Brain microvascular endothelial cell (primary cell): ENCODE measurements around the gene GRID2.
"Not testable (repeated sequence)": the region's sequence is repeated elsewhere in the genome, so short reads cannot be mapped to it uniquely, and the experiment has no call there.

Source experiments
- DNase-seq: peaks from one replicate; pipeline ENCODE4 v3.0.0-alpha.2; 2020
- H3K27ac ChIP-seq: fragments of 250-450 bp; sonication (Bioruptor Pico); 2 replicates; pipeline ENCODE4 v1.5.1; 2020; ENCODE audit warnings: mild to moderate bottlenecking, moderate library complexity
- H3K27me3 ChIP-seq: fragments of 250-450 bp; sonication (Bioruptor Pico); replicated peaks from 2 replicates; pipeline ENCODE4 v1.5.1; 2020; ENCODE audit warnings: mild to moderate bottlenecking
- H3K36me3 ChIP-seq: fragments of 250-450 bp; sonication (Bioruptor Pico); replicated peaks from 2 replicates; pipeline ENCODE4 v1.5.1; 2020; ENCODE audit warnings: mild to moderate bottlenecking
- H3K4me3 ChIP-seq: 2 replicates; pipeline ENCODE4 v1.5.1; 2011; ENCODE audit warnings: low read depth, mild to moderate bottlenecking, control low read depth, low read length, moderate library complexity
- CTCF ChIP-seq: IDR thresholded peaks from 2 replicates; pipeline ENCODE4 v1.5.1; 2011; ENCODE audit warnings: low read depth, mild to moderate bottlenecking, moderate library complexity, low read length, control low read depth, inconsistent platforms; ENCODE audit errors: missing control alignments
- in situ Hi-C: cut with HindIII; loops from 2 replicates; pipeline ENCODE4 v1.10.0; 2017; ENCODE audit warnings: low sequenced_read_pairs, low pct_ligation_motif_present

Gene GRID2

DNA sequence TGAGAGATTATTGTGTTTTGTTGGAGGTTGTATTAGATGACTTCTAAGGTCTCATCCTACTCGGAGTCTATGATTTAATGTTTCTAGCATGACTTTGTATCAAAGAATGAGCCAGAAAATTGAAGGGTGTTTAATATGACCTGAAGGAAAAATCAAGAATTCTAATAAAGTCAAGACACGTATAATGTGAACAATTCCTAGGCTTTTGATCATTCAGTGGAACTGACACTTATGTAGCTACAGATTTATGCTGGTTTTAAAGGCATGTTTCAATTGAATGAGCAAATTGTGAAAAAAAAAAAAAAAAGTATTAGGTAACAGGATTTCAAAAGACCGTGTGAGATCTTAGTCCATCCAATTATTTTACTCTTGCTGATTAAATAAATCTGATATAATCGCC lies 64.9 kb downstream of the GRID2 start:
- no peak for DNase-seq
- TF ChIP-seq CTCF, result no peak
- Histone ChIP-seq H3K36me3 (no peaks in the 10 kb centered on the region), H3K27ac (no peak overlapping the region), H3K4me3 (no peak overlapping the region), H3K27me3 (no peaks in the 10 kb centered on the region)
- in situ Hi-C loops, result no loop called here

DNA sequence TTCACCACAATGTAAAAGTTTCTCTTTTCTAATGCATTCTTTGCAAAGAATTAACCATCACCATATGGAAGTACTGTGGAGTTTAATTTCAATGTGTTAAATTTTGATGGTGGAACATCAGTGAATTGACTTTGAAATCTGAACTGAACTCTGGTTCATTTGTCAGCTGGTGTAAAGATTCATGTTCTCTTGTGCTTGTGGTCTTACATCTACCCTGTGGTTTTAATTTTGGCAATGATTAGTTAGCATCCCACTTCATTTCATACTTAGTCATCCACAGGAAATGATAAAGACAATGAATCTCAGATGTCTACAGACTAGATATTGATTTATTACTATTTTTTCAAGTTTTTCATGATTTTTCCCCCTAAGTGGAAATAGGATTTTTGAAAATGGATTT lies 77.8 kb downstream of the GRID2 start:
- Histone ChIP-seq H3K4me3 (no peak overlapping the region), H3K27me3 (no peaks in the 10 kb centered on the region), H3K27ac (no peak overlapping the region), H3K36me3 (no peaks in the 10 kb centered on the region)
- in situ Hi-C loops, result no loop called here
- no peak for TF ChIP-seq CTCF
- no peak for DNase-seq

- DNase-seq, result peak; percentile 5
- Histone ChIP-seq H3K27ac (no peak overlapping the region), H3K4me3 (no peak overlapping the region), H3K36me3 (no peaks in the 10 kb centered on the region), H3K27me3 (no peaks in the 10 kb centered on the region)
- in situ Hi-C loops, result no loop called here
- TF ChIP-seq CTCF, result no peak
These were observed 78.4 kb downstream of the GRID2 start for GRCh38 chr4:92382128-92382527.

DNA sequence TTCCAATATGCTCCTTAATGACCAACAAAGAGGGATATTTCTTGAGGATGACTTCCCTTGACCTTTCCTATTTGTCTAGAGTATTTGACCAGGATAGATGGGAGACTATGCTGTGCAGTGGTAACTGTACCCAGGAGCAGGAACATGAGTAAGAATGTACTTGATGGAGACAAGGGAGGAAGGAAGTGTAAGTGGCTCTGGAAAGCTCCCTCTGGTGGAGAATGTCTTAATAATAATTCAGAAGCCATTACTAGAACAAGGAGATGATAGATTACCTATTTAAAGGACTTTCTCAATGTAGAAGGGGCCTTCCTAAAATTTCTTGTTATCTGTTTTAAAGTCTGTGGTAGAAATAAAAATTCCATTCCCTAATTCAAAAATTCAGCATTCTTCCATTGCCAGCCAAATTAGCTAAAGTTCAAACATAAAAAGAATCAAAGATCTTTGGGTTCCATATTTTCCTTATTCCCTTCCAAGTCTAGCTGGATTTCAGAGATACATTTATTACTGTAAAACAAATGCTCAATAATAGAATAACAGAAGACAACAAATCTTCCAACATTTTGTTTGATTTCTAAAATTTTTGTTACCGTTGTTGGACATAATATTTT lies 83.8 kb downstream of the GRID2 start:
- peak; percentile 16 for DNase-seq
- Histone ChIP-seq H3K27ac (no peak overlapping the region), H3K27me3 (no peaks in the 10 kb centered on the region), H3K4me3 (no peak overlapping the region), H3K36me3 (no peaks in the 10 kb centered on the region)
- in situ Hi-C loops, result no loop called here
- peak; percentile 67 for TF ChIP-seq CTCF

DNA sequence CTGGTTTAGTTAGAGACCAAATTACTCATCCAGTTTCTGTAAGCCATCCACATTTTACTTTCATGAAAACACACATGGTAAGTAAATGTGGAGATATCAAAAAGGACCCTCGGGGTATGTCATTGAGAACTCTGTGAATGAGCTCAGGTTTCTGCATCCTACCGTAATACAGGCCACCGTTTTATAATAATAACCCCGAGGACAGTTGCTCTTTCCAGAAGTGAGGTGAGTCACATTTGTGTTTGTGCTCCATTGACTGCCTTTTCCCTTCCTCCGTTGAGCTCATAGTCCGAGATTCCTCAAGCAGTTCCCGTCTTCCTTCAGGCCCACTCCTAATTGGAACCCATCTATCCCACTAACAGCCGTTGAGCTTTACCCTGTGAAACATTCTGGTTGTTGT lies 95.3 kb downstream of the GRID2 start:
- H3K36me3 ChIP-seq, result no peaks in the 10 kb centered on the region
- no peak overlapping the region for H3K4me3 ChIP-seq
- in situ Hi-C loops, result no loop called here
- H3K27ac ChIP-seq, result no peak overlapping the region
- DNase-seq, result no peak
- no peaks in the 10 kb centered on the region for H3K27me3 ChIP-seq
- no peak for TF ChIP-seq CTCF

DNA sequence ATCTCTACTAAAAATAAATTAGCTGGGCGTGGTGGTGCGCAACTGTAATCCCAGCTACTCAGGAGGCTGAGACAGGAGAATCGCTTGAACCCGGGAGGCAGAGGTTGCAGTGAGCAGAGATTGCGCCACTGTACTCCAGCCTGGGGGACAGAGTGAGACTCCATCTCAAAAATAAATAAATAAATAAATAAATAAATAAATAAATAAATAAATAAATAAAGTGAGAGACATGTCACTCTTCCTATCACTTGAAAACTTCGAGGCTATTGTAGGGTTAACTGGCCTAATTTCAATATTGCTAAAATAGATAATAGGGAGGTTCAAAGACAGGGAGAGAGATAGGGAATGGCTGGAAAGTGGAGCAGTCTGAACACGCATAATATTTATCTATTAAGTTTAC lies 99.8 kb downstream of the GRID2 start:
- H3K27ac ChIP-seq, H3K36me3 ChIP-seq, H3K27me3 ChIP-seq, H3K4me3 ChIP-seq, DNase-seq, in situ Hi-C loops: not testable (repeated sequence)
